Measurements from ENCODE around the gene TSC22D2.

The TSC22D2 gene

GRCh38 chr3:150436161-150436560 is 28.1 kb downstream of the TSC22D2 start:
- in situ Hi-C loops (cut with HindIII; ENCODE audit: low sequenced_read_pairs) = no loop called here
- H3K4me3 ChIP-seq (ENCODE audit: low read depth, low read length) = no peak overlapping the region
- TF ChIP-seq, protein P1, sequence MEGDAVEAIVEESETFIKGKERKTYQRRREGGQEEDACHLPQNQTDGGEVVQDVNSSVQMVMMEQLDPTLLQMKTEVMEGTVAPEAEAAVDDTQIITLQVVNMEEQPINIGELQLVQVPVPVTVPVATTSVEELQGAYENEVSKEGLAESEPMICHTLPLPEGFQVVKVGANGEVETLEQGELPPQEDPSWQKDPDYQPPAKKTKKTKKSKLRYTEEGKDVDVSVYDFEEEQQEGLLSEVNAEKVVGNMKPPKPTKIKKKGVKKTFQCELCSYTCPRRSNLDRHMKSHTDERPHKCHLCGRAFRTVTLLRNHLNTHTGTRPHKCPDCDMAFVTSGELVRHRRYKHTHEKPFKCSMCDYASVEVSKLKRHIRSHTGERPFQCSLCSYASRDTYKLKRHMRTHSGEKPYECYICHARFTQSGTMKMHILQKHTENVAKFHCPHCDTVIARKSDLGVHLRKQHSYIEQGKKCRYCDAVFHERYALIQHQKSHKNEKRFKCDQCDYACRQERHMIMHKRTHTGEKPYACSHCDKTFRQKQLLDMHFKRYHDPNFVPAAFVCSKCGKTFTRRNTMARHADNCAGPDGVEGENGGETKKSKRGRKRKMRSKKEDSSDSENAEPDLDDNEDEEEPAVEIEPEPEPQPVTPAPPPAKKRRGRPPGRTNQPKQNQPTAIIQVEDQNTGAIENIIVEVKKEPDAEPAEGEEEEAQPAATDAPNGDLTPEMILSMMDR (IDR thresholded peaks at IDR 0.05; ENCODE audit: low read depth, low read length, missing control alignments) = no peak
- DNase-seq (ENCODE audit: low read depth) = no peak

- TF ChIP-seq, protein P1 (IDR thresholded peaks at IDR 0.05; ENCODE audit: low read depth, low read length, missing control alignments) = no peak
Observed at GRCh38 chr3:150439657-150440056, 31.6 kb downstream of the TSC22D2 start.

DNA sequence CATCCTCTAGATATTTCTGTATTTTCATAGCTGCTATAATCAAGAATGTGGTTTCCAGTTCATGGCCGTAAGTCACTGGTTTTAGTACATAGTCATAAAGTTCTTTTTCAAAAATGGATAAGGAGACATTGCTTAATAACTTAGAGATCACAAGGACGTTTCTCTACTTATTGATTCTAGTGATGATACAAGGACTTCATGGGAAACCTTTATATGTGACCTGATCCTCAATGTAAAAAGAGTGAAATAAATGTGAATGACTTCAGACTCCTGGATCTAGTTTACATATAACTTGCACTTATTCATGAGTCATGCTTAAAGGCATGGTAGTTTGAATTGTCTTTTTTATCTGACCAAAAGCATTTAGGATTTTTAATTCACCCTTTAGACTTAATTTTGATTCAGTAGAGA is 35.2 kb downstream of the TSC22D2 start:
- TF ChIP-seq, protein P1 (IDR thresholded peaks at IDR 0.05; ENCODE audit: low read depth, low read length, missing control alignments) = no peak
- no peak overlapping the region for H3K4me3 ChIP-seq (ENCODE audit: low read depth, low read length)
- DNase-seq (ENCODE audit: low read depth) = no peak
- in situ Hi-C loops (cut with HindIII; ENCODE audit: low sequenced_read_pairs) = no loop called here

More at GRCh38 chr3:150439657-150440056, 31.6 kb downstream of the TSC22D2 start:
- DNase-seq (ENCODE audit: low read depth) = no peak
- H3K4me3 ChIP-seq (ENCODE audit: low read depth, low read length) = no peak overlapping the region
- in situ Hi-C loops (cut with HindIII; ENCODE audit: low sequenced_read_pairs) = no loop called here

DNA sequence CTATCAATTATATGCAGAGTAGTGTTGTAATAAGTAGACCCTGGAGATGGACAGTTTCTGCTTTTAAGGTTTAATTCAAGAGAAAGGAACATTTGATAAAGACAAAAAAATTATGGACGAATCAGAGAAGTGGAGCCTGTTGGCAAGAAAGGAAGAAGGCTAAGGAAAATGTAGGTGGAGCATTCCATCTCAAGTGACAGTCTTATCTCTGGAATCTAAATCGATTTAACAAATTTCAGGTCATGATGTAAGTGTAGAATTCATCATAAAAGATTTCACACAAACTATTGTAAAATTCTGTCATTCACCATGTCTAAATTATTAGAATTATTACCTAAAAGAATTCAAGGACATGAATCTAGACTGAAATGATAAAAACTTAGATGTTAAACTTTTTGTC is 36.3 kb downstream of the TSC22D2 start:
- H3K4me3 ChIP-seq (ENCODE audit: low read depth, low read length) = no peak overlapping the region
- TF ChIP-seq, protein P1 (IDR thresholded peaks at IDR 0.05; ENCODE audit: low read depth, low read length, missing control alignments) = no peak
- DNase-seq (ENCODE audit: low read depth) = no peak
- in situ Hi-C loops (cut with HindIII; ENCODE audit: low sequenced_read_pairs) = no loop called here

- in situ Hi-C loops (cut with HindIII; ENCODE audit: low sequenced_read_pairs) = no loop called here
Observed at GRCh38 chr3:150446470-150446977, 38.4 kb downstream of the TSC22D2 start.

GRCh38 chr3:150447084-150447483 is 39.0 kb downstream of the TSC22D2 start:
- no peak for DNase-seq (ENCODE audit: low read depth)
- no peak overlapping the region for H3K4me3 ChIP-seq (ENCODE audit: low read depth, low read length)
- in situ Hi-C loops (cut with HindIII; ENCODE audit: low sequenced_read_pairs) = no loop called here
- TF ChIP-seq, protein P1 (IDR thresholded peaks at IDR 0.05; ENCODE audit: low read depth, low read length, missing control alignments) = no peak

More at GRCh38 chr3:150446470-150446977, 38.4 kb downstream of the TSC22D2 start:
- no peak overlapping the region for H3K4me3 ChIP-seq (ENCODE audit: low read depth, low read length)
- no peak for DNase-seq (ENCODE audit: low read depth)
- TF ChIP-seq, protein P1 (IDR thresholded peaks at IDR 0.05; ENCODE audit: low read depth, low read length, missing control alignments) = no peak
